ENCODE results near the gene ZKSCAN7.
"Not testable (repeated sequence)": the region's sequence is repeated elsewhere in the genome, so short reads cannot be mapped to it uniquely, and the experiment has no call there.

Gene ZKSCAN7

GRCh38 chr3:44554626-44555592 is at the start of gene ZKSCAN7:
Gene ZKSCAN7 (plus strand): TSS chr3:44555193. CDS start chr3:44557048, 1,855 bp downstream.
- H3K4me1 Mint-ChIP-seq (ENCODE audit: low read depth) = peaks cover 15% of the 10 kb centered on the region
- peak within 1 kb of the TSS; percentile 88 for H3K4me3 Mint-ChIP-seq
- peak within 1 kb of the TSS; percentile 85 for H3K27ac Mint-ChIP-seq
- peaks cover 10% of the 10 kb centered on the region for H3K27me3 Mint-ChIP-seq
- peaks cover 30% of the 10 kb centered on the region for H3K36me3 Mint-ChIP-seq (ENCODE audit: low read depth)
- H3K9me3 Mint-ChIP-seq = peaks cover 10% of the 10 kb centered on the region

GRCh38 chr3:44506556-44506955 is 48.4 kb upstream of the ZKSCAN7 start:
- H3K27ac Mint-ChIP-seq = no peak overlapping the region
- H3K36me3 Mint-ChIP-seq (ENCODE audit: low read depth) = peaks cover 45% of the 10 kb centered on the region
- no peak overlapping the region for H3K4me3 Mint-ChIP-seq
- H3K4me1 Mint-ChIP-seq (ENCODE audit: low read depth) = peaks cover 19% of the 10 kb centered on the region
- peaks cover 18% of the 10 kb centered on the region for H3K9me3 Mint-ChIP-seq
- H3K27me3 Mint-ChIP-seq = no peaks in the 10 kb centered on the region

GRCh38 chr3:44506961-44507360 is 48.0 kb upstream of the ZKSCAN7 start:
- Mint-ChIP-seq H3K36me3 (ENCODE audit: low read depth) (peaks cover 41% of the 10 kb centered on the region), H3K9me3 (peaks cover 14% of the 10 kb centered on the region), H3K4me1 (ENCODE audit: low read depth) (peaks cover 23% of the 10 kb centered on the region), H3K27ac (no peak overlapping the region), H3K4me3 (no peak overlapping the region), H3K27me3 (no peaks in the 10 kb centered on the region)

- peak overlapping the region; percentile 90 for H3K4me3 Mint-ChIP-seq
- H3K27ac Mint-ChIP-seq = peak overlapping the region; percentile 53
- H3K4me1 Mint-ChIP-seq (ENCODE audit: low read depth) = peaks cover 25% of the 10 kb centered on the region
- H3K36me3 Mint-ChIP-seq (ENCODE audit: low read depth) = peaks cover 26% of the 10 kb centered on the region
- H3K27me3 Mint-ChIP-seq = no peaks in the 10 kb centered on the region
- no peaks in the 10 kb centered on the region for H3K9me3 Mint-ChIP-seq
Observed at GRCh38 chr3:44509393-44509921, 45.5 kb upstream of the ZKSCAN7 start.

GRCh38 chr3:44510000-44510368 is 45.0 kb upstream of the ZKSCAN7 start:
- peaks cover 25% of the 10 kb centered on the region for H3K36me3 Mint-ChIP-seq (ENCODE audit: low read depth)
- peak overlapping the region; percentile 75 for H3K27ac Mint-ChIP-seq
- no peaks in the 10 kb centered on the region for H3K9me3 Mint-ChIP-seq
- H3K4me3 Mint-ChIP-seq = peak overlapping the region; percentile 90
- peaks cover 25% of the 10 kb centered on the region for H3K4me1 Mint-ChIP-seq (ENCODE audit: low read depth)
- H3K27me3 Mint-ChIP-seq = no peaks in the 10 kb centered on the region

GRCh38 chr3:44511238-44511566 is 43.8 kb upstream of the ZKSCAN7 start:
- peak overlapping the region; percentile 92 for H3K27ac Mint-ChIP-seq
- peaks cover 25% of the 10 kb centered on the region for H3K4me1 Mint-ChIP-seq (ENCODE audit: low read depth)
- peaks cover 13% of the 10 kb centered on the region for H3K36me3 Mint-ChIP-seq (ENCODE audit: low read depth)
- no peaks in the 10 kb centered on the region for H3K9me3 Mint-ChIP-seq
- H3K27me3 Mint-ChIP-seq = peaks cover 2% of the 10 kb centered on the region
- peak overlapping the region; percentile 90 for H3K4me3 Mint-ChIP-seq

GRCh38 chr3:44513513-44513912 is 41.5 kb upstream of the ZKSCAN7 start:
- Mint-ChIP-seq H3K4me1 (ENCODE audit: low read depth) (peaks cover 30% of the 10 kb centered on the region), H3K36me3 (ENCODE audit: low read depth) (no peaks in the 10 kb centered on the region), H3K9me3 (no peaks in the 10 kb centered on the region), H3K4me3 (no peak overlapping the region), H3K27ac (no peak overlapping the region), H3K27me3 (peaks cover 8% of the 10 kb centered on the region)

GRCh38 chr3:44516230-44516629 is 38.8 kb upstream of the ZKSCAN7 start:
- H3K36me3 Mint-ChIP-seq (ENCODE audit: low read depth) = no peaks in the 10 kb centered on the region

GRCh38 chr3:44518782-44519156 is 36.2 kb upstream of the ZKSCAN7 start:
- Mint-ChIP-seq H3K27ac (no peak overlapping the region), H3K27me3 (peaks cover 18% of the 10 kb centered on the region), H3K4me3 (no peak overlapping the region), H3K9me3 (no peaks in the 10 kb centered on the region), H3K4me1 (ENCODE audit: low read depth) (peaks cover 8% of the 10 kb centered on the region), H3K36me3 (ENCODE audit: low read depth) (no peaks in the 10 kb centered on the region)

More at GRCh38 chr3:44516230-44516629, 38.8 kb upstream of the ZKSCAN7 start:
- Mint-ChIP-seq H3K4me1 (ENCODE audit: low read depth) (peaks cover 16% of the 10 kb centered on the region), H3K4me3 (no peak overlapping the region), H3K9me3 (no peaks in the 10 kb centered on the region), H3K27me3 (peaks cover 8% of the 10 kb centered on the region), H3K27ac (no peak overlapping the region)

GRCh38 chr3:44521721-44522120 is 33.3 kb upstream of the ZKSCAN7 start:
- Mint-ChIP-seq H3K27ac (no peak overlapping the region), H3K9me3 (no peaks in the 10 kb centered on the region), H3K36me3 (ENCODE audit: low read depth) (no peaks in the 10 kb centered on the region), H3K27me3 (peaks cover 20% of the 10 kb centered on the region), H3K4me1 (ENCODE audit: low read depth) (peaks cover 8% of the 10 kb centered on the region), H3K4me3 (no peak overlapping the region)

GRCh38 chr3:44522494-44522933 is 32.5 kb upstream of the ZKSCAN7 start:
- Mint-ChIP-seq H3K4me1 (ENCODE audit: low read depth) (peaks cover 8% of the 10 kb centered on the region), H3K36me3 (ENCODE audit: low read depth) (no peaks in the 10 kb centered on the region), H3K27ac (no peak overlapping the region), H3K27me3 (peaks cover 23% of the 10 kb centered on the region), H3K9me3 (no peaks in the 10 kb centered on the region), H3K4me3 (no peak overlapping the region)

GRCh38 chr3:44525060-44525459 is 29.9 kb upstream of the ZKSCAN7 start:
- Mint-ChIP-seq H3K4me3 (no peak overlapping the region), H3K36me3 (ENCODE audit: low read depth) (no peaks in the 10 kb centered on the region), H3K27me3 (peaks cover 23% of the 10 kb centered on the region), H3K27ac (no peak overlapping the region), H3K4me1 (ENCODE audit: low read depth) (no peaks in the 10 kb centered on the region), H3K9me3 (no peaks in the 10 kb centered on the region)

- no peaks in the 10 kb centered on the region for H3K9me3 Mint-ChIP-seq
- no peaks in the 10 kb centered on the region for H3K4me1 Mint-ChIP-seq (ENCODE audit: low read depth)
- H3K27ac Mint-ChIP-seq = no peak overlapping the region
- no peak overlapping the region for H3K4me3 Mint-ChIP-seq
- H3K27me3 Mint-ChIP-seq = peaks cover 9% of the 10 kb centered on the region
- H3K36me3 Mint-ChIP-seq (ENCODE audit: low read depth) = no peaks in the 10 kb centered on the region
Observed at GRCh38 chr3:44529927-44530326, 25.1 kb upstream of the ZKSCAN7 start.

GRCh38 chr3:44530911-44531310 is 24.1 kb upstream of the ZKSCAN7 start:
- no peak overlapping the region for H3K4me3 Mint-ChIP-seq
- no peaks in the 10 kb centered on the region for H3K36me3 Mint-ChIP-seq (ENCODE audit: low read depth)
- no peak overlapping the region for H3K27ac Mint-ChIP-seq
- no peaks in the 10 kb centered on the region for H3K4me1 Mint-ChIP-seq (ENCODE audit: low read depth)
- H3K9me3 Mint-ChIP-seq = no peaks in the 10 kb centered on the region
- H3K27me3 Mint-ChIP-seq = peaks cover 9% of the 10 kb centered on the region

GRCh38 chr3:44534659-44535058 is 20.3 kb upstream of the ZKSCAN7 start:
- peaks cover 25% of the 10 kb centered on the region for H3K27me3 Mint-ChIP-seq
- not testable (repeated sequence) for H3K4me1 Mint-ChIP-seq (ENCODE audit: low read depth); H3K4me3 Mint-ChIP-seq; H3K36me3 Mint-ChIP-seq (ENCODE audit: low read depth); H3K27ac Mint-ChIP-seq; H3K9me3 Mint-ChIP-seq
